ENCODE results near the gene TAOK1. TPM values are rescaled to one million over a fixed set of nuclear protein-coding genes. Genes with fewer than 3 reads are reported as not detected.

TAOK1 gene
- total RNA-seq, 1 experiment from 2014 or later, result 87.7 TPM

- POLR2A ChIA-PET, result no interaction called here
- H3K9me3 ChIP-seq, result no peaks in the 10 kb centered on the region
- intact Hi-C loops (cut with micrococcal nuclease; ENCODE audit: unreplicated experiment), result loop anchor here (2.0 kb wide), 1 partner anchor 13 kb away; the partner anchor contains the start of gene GIT1
- TF ChIP-seq CTCF (IDR thresholded peaks at IDR 0.05; ENCODE audit: insufficient read depth in 1 of 2, low read depth in 1 of 2, low read length in 1 of 2, severe bottlenecking in 1 of 2, unreplicated experiment in 1 of 2), result no peak
- no TSS peak for BruUV-seq (replicated peaks)
- CTCF ChIA-PET, result interaction anchor here (0.7 to 2.3 kb wide), 4 partner anchors 10 to 17 kb away, joined by 3 to 6 read pairs (median 4); partner anchors contain the start of gene ANKRD13B
- DNase-seq, result no peak
- H3K36me3 Mint-ChIP-seq (ENCODE audit: insufficient read depth, unreplicated experiment), result peaks cover 31% of the 10 kb centered on the region
- no peaks in the 10 kb centered on the region for H3K27me3 ChIP-seq (replicated peaks; ENCODE audit: control insufficient read depth, insufficient read depth, low read length)
- no peak overlapping the region for H3K27ac Mint-ChIP-seq (ENCODE audit: unreplicated experiment)
- peaks cover 1% of the 10 kb centered on the region for H3K36me3 ChIP-seq (ENCODE audit: control insufficient read depth, insufficient read depth, low read length)
- H3K4me3 ChIP-seq (ENCODE audit: low read depth, low read length), result no peak overlapping the region
- peaks cover 10% of the 10 kb centered on the region for H3K4me1 ChIP-seq
- no peaks in the 10 kb centered on the region for H3K9me3 Mint-ChIP-seq (ENCODE audit: unreplicated experiment)
- H3K4me3 Mint-ChIP-seq (ENCODE audit: unreplicated experiment), result no peak overlapping the region
- H3K4me1 Mint-ChIP-seq (ENCODE audit: low read depth, unreplicated experiment), result peaks cover 3% of the 10 kb centered on the region
- H3K27me3 Mint-ChIP-seq (ENCODE audit: insufficient read depth, unreplicated experiment), result no peaks in the 10 kb centered on the region
Observed at GRCh38 chr17:29575511-29576213, 185.5 kb downstream of the TAOK1 start.

DNA sequence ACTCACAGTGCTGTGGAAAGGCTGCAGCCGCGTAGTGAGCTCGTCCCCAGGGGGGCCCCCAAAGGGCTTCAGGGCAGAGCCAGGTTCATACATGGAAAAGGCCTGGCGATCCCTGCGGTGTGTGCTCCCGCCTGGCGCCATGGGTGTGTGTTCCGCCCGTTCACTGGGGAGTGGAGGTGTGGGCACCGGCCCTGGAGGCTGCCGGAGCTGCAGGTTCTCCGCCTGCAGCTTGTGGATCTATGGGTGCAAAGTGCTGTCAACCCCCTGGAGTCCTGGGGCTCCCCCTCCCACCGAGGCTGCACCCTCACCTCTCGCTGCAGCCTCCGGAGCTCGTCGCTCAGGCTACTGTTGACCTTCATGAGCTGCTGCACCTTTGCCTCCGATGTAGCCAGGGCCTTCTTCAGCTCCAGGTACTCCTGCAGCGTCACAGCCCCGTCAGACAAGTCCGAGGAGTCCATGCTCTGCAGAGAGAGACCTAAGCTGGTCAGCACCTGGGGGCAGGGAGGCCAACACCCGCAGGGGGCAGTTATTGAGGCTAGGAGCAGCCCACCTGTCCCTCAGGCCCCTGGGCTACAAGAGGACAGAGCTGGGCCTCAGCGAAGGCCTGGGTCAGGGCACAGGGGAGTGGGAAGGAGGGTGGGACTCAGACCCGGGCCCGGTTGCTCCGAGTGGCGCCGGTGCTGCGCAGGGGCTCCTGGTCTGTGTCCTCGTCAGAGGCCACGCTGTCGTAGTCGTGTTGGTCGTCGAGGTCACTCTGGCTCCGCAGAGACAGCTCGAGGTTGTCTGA, 186.2 kb downstream of the TAOK1 start:
- no peak for DNase-seq
- TSS peak; percentile 18 for BruUV-seq (replicated peaks)
- Mint-ChIP-seq H3K27ac (ENCODE audit: unreplicated experiment) (no peak overlapping the region), H3K27me3 (ENCODE audit: insufficient read depth, unreplicated experiment) (no peaks in the 10 kb centered on the region), H3K4me1 (ENCODE audit: low read depth, unreplicated experiment) (no peaks in the 10 kb centered on the region), H3K9me3 (ENCODE audit: unreplicated experiment) (no peaks in the 10 kb centered on the region), H3K4me3 (ENCODE audit: unreplicated experiment) (no peak overlapping the region), H3K36me3 (ENCODE audit: insufficient read depth, unreplicated experiment) (peaks cover 31% of the 10 kb centered on the region)
- ChIA-PET CTCF (interaction anchor here (0.7 to 2.3 kb wide), 3 partner anchors 14 to 16 kb away, joined by 3 to 6 read pairs (median 3); partner anchors contain the start of gene ANKRD13B), POLR2A (no interaction called here)
- no peak for TF ChIP-seq CTCF (IDR thresholded peaks at IDR 0.05; ENCODE audit: insufficient read depth in 1 of 2, low read depth in 1 of 2, low read length in 1 of 2, severe bottlenecking in 1 of 2, unreplicated experiment in 1 of 2)
- H3K36me3 ChIP-seq (ENCODE audit: control insufficient read depth, insufficient read depth, low read length), result peaks cover 1% of the 10 kb centered on the region
- H3K4me3 ChIP-seq (ENCODE audit: low read depth, low read length), result no peak overlapping the region
- intact Hi-C loops (cut with micrococcal nuclease; ENCODE audit: unreplicated experiment), result no loop called here
- no peaks in the 10 kb centered on the region for H3K9me3 ChIP-seq
- H3K4me1 ChIP-seq, result peaks cover 10% of the 10 kb centered on the region
- no peaks in the 10 kb centered on the region for H3K27me3 ChIP-seq (replicated peaks; ENCODE audit: control insufficient read depth, insufficient read depth, low read length)

GRCh38 chr17:29577001-29577370, 186.8 kb downstream of the TAOK1 start:
- no peak overlapping the region for H3K4me3 Mint-ChIP-seq (ENCODE audit: unreplicated experiment)
- peaks cover 31% of the 10 kb centered on the region for H3K36me3 Mint-ChIP-seq (ENCODE audit: insufficient read depth, unreplicated experiment)
- peaks cover 1% of the 10 kb centered on the region for H3K36me3 ChIP-seq (ENCODE audit: control insufficient read depth, insufficient read depth, low read length)
- H3K4me1 ChIP-seq, result peaks cover 10% of the 10 kb centered on the region
- no peak overlapping the region for H3K4me3 ChIP-seq (ENCODE audit: low read depth, low read length)
- no peaks in the 10 kb centered on the region for H3K9me3 Mint-ChIP-seq (ENCODE audit: unreplicated experiment)
- no peaks in the 10 kb centered on the region for H3K4me1 Mint-ChIP-seq (ENCODE audit: low read depth, unreplicated experiment)
- H3K27me3 ChIP-seq (replicated peaks; ENCODE audit: control insufficient read depth, insufficient read depth, low read length), result no peaks in the 10 kb centered on the region
- TF ChIP-seq CTCF (IDR thresholded peaks at IDR 0.05; ENCODE audit: insufficient read depth in 1 of 2, low read depth in 1 of 2, low read length in 1 of 2, severe bottlenecking in 1 of 2, unreplicated experiment in 1 of 2), result no peak
- intact Hi-C loops (cut with micrococcal nuclease; ENCODE audit: unreplicated experiment), result no loop called here
- DNase-seq, result no peak
- H3K9me3 ChIP-seq, result no peaks in the 10 kb centered on the region
- BruUV-seq (replicated peaks), result no TSS peak
- H3K27me3 Mint-ChIP-seq (ENCODE audit: insufficient read depth, unreplicated experiment), result no peaks in the 10 kb centered on the region
- no peak overlapping the region for H3K27ac Mint-ChIP-seq (ENCODE audit: unreplicated experiment)
- POLR2A ChIA-PET, result no interaction called here
- CTCF ChIA-PET, result interaction anchor here (0.8 to 2.3 kb wide), 2 partner anchors 14 to 15 kb away, joined by 3 to 6 read pairs; no protein-coding TSS in a partner anchor
